Measurements from ENCODE around the gene PCDHAC2.

DNA sequence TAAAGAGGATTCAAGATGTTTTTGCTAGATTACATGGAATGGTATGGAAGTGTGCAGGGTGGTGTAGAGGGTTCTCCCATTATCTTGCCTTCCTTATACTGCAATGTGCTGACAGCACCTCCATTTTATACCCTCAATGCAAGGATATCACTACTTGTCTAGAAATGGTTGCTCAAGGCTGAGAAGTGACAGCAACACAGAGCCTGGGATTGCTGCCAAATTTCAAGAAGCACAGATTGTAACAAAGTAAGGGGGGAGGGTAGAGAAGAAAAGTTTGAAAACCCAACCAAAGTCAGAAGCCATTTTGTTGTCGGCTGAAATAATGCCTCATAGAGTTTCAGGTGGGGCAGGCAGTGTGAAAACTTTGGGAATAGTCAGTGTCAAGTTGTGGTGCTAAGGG is 29.8 kb downstream of the PCDHAC2 start:
- TF ChIP-seq HNF4G (IDR thresholded peaks at IDR 0.05) (no peak), SP1 (IDR thresholded peaks at IDR 0.05) (no peak), RAD21 (IDR thresholded peaks at IDR 0.05) (no peak), TAF1 (conservative IDR thresholded peaks at IDR 0.05) (no peak)
- TF ChIP-seq, protein P1, sequence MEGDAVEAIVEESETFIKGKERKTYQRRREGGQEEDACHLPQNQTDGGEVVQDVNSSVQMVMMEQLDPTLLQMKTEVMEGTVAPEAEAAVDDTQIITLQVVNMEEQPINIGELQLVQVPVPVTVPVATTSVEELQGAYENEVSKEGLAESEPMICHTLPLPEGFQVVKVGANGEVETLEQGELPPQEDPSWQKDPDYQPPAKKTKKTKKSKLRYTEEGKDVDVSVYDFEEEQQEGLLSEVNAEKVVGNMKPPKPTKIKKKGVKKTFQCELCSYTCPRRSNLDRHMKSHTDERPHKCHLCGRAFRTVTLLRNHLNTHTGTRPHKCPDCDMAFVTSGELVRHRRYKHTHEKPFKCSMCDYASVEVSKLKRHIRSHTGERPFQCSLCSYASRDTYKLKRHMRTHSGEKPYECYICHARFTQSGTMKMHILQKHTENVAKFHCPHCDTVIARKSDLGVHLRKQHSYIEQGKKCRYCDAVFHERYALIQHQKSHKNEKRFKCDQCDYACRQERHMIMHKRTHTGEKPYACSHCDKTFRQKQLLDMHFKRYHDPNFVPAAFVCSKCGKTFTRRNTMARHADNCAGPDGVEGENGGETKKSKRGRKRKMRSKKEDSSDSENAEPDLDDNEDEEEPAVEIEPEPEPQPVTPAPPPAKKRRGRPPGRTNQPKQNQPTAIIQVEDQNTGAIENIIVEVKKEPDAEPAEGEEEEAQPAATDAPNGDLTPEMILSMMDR (IDR thresholded peaks at IDR 0.05; ENCODE audit: low read depth, low read length, missing input control): no peak
- TF ChIP-seq, protein P2, sequence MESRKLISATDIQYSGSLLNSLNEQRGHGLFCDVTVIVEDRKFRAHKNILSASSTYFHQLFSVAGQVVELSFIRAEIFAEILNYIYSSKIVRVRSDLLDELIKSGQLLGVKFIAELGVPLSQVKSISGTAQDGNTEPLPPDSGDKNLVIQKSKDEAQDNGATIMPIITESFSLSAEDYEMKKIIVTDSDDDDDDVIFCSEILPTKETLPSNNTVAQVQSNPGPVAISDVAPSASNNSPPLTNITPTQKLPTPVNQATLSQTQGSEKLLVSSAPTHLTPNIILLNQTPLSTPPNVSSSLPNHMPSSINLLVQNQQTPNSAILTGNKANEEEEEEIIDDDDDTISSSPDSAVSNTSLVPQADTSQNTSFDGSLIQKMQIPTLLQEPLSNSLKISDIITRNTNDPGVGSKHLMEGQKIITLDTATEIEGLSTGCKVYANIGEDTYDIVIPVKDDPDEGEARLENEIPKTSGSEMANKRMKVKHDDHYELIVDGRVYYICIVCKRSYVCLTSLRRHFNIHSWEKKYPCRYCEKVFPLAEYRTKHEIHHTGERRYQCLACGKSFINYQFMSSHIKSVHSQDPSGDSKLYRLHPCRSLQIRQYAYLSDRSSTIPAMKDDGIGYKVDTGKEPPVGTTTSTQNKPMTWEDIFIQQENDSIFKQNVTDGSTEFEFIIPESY (IDR thresholded peaks at IDR 0.05): no peak

Measured in liver (tissue), 3 donors.